A549 (cell line): ENCODE measurements around the gene FAM89A. TPM values are rescaled to one million over a fixed set of nuclear protein-coding genes. Genes with fewer than 3 reads are reported as not detected.

Experiments used
- ATAC-seq, 2 experiments: fragments of 200-7000 bp in 1 of 2; fragments of >200 bp in 1 of 2; cut with Nextera tagmentation in 1 of 2; cut with Tn5 transposase in 1 of 2; 3 replicates each; pipeline versions ENCODE4 v1.8.0 to v1.9.1; 2018 to 2020; ENCODE audit warnings: mild to moderate bottlenecking in 1 of 2, moderate library complexity in 1 of 2
- CTCF ChIA-PET: fragments of 300-600 bp; sonication (Branson Sonifier 250); formaldehyde crosslinking; extraction: SDS; loops from one replicate; lab custom pipeline; 2021; ENCODE audit warnings: antibody characterized with exemption, inconsistent platforms; lab: Yijun Ruan, JAX
- POLR2A ChIA-PET: fragments of 350-600 bp; formaldehyde crosslinking; extraction: SDS; loops from one replicate; lab custom pipeline; 2021; ENCODE audit warnings: antibody characterized with exemption, inconsistent platforms; lab: Yijun Ruan, JAX
- DNase-seq, 2 experiments: peaks; one replicate each; pipeline versions ENCODE4 v3.0.0 to v3.0.0-alpha.2; 2011 to 2016; ENCODE audit warnings: low read depth in 1 of 2, low spot score in 1 of 2
- FAIRE-seq: peaks from 2 replicates; lab custom pipeline; 2011; peaks lifted over from hg19 to GRCh38; lab: Jason Lieb, UNC
- H3K27ac ChIP-seq, 2 experiments: fragments of >200 bp; sonication (Bioruptor Twin); formaldehyde crosslinking; 3 replicates each; pipeline ENCODE4 v1.5.1; 2016 to 2017
- H3K4me1 ChIP-seq: fragments of >200 bp; sonication (Bioruptor Twin); formaldehyde crosslinking; 3 replicates; pipeline ENCODE4 v1.6.1; 2016
- H3K4me2 ChIP-seq: fragments of >200 bp; sonication (Bioruptor Twin); formaldehyde crosslinking; 3 replicates; pipeline ENCODE4 v1.6.1; 2016
- H3K4me3 ChIP-seq: fragments of >200 bp; sonication (Bioruptor Twin); formaldehyde crosslinking; 3 replicates; pipeline ENCODE4 v1.5.1; 2016
- H3K9me3 ChIP-seq: fragments of >200 bp; sonication (Bioruptor Twin); formaldehyde crosslinking; 3 replicates; pipeline ENCODE4 v1.6.1; 2016
- CBX8 ChIP-seq: fragments of 200-600 bp; sonication (generic); IDR thresholded peaks from 2 replicates; pipeline ENCODE4 v1.6.1; 2016
- CHD2 ChIP-seq: fragments of 150-350 bp; IDR thresholded peaks from 2 replicates; pipeline ENCODE4 v1.6.1; 2014; ENCODE audit warnings: low read length; ENCODE audit not compliant: partially characterized antibody
- EHF ChIP-seq: fragments of 250-450 bp; sonication (Bioruptor Pico); IDR thresholded peaks from 2 replicates; pipeline ENCODE4 v1.5.0; 2020; ENCODE audit warnings: mild to moderate bottlenecking
- EHMT2 ChIP-seq: fragments of 200-600 bp; sonication (generic); IDR thresholded peaks from 2 replicates; pipeline ENCODE4 v1.6.1; 2016; ENCODE audit warnings: antibody characterized with exemption, low read depth, mild to moderate bottlenecking, moderate library complexity
- ESRRA ChIP-seq: fragments of 150-350 bp; IDR thresholded peaks from 2 replicates; pipeline ENCODE4 v1.6.1; 2014; ENCODE audit warnings: mild to moderate bottlenecking, low read length, borderline replicate concordance
- GATA3 ChIP-seq: IDR thresholded peaks from 2 replicates; pipeline ENCODE4 v1.6.1; 2012; ENCODE audit warnings: borderline replicate concordance
- HEYL ChIP-seq: fragments of 250-450 bp; sonication (Bioruptor Pico); IDR thresholded peaks from 2 replicates; pipeline ENCODE4 v1.8.0; 2021; ENCODE audit warnings: mild to moderate bottlenecking, moderate library complexity
- HOXB5 ChIP-seq: fragments of 250-450 bp; sonication (Bioruptor Pico); IDR thresholded peaks from 2 replicates; pipeline ENCODE4 v1.5.0; 2020; ENCODE audit warnings: mild to moderate bottlenecking, moderate library complexity
- KDM1A ChIP-seq: fragments of 200-600 bp; sonication (generic); IDR thresholded peaks from 2 replicates; pipeline ENCODE4 v1.6.1; 2016; ENCODE audit warnings: low read depth, mild to moderate bottlenecking
- KDM5A ChIP-seq: fragments of 200-600 bp; sonication (generic); IDR thresholded peaks from 2 replicates; pipeline ENCODE4 v1.6.1; 2016; ENCODE audit warnings: antibody characterized with exemption, mild to moderate bottlenecking
- MAFK ChIP-seq: fragments of 450-650 bp; IDR thresholded peaks from 2 replicates; pipeline ENCODE4 v1.6.1; 2014; ENCODE audit not compliant: partially characterized antibody
- MAZ ChIP-seq: fragments of 150-350 bp; IDR thresholded peaks from 2 replicates; pipeline ENCODE4 v1.6.1; 2014; ENCODE audit warnings: antibody characterized with exemption, low read depth, low read length, borderline replicate concordance
- MYC ChIP-seq: IDR thresholded peaks from 2 replicates; pipeline ENCODE4 v1.6.1; 2012; ENCODE audit warnings: mild to moderate bottlenecking, inconsistent platforms, low read length, improper control_type of control experiment, borderline replicate concordance
- NFE2L2 ChIP-seq: fragments of 150-350 bp; conservative IDR thresholded peaks from 2 replicates; pipeline ENCODE4 v1.6.1; 2014; ENCODE audit warnings: low read length
- POLR2AphosphoS2 ChIP-seq: conservative IDR thresholded peaks from 2 replicates; pipeline ENCODE4 v1.6.1; 2012; ENCODE audit warnings: low read length, improper control_type of control experiment, inconsistent platforms
- RCOR1 ChIP-seq: fragments of 150-350 bp; IDR thresholded peaks from 2 replicates; pipeline ENCODE4 v1.6.1; 2014; ENCODE audit warnings: antibody characterized with exemption, low read length, low read depth
- RFX5 ChIP-seq: fragments of 450-650 bp; IDR thresholded peaks from 2 replicates; pipeline ENCODE4 v1.7.1; 2014; ENCODE audit warnings: antibody characterized with exemption, mild to moderate bottlenecking, moderate library complexity
- SREBF2 ChIP-seq: fragments of 450-650 bp; IDR thresholded peaks from 2 replicates; pipeline ENCODE4 v1.6.1; 2014; ENCODE audit warnings: mild to moderate bottlenecking, moderate library complexity
- TP53 ChIP-seq: fragments of 250-450 bp; sonication (Bioruptor Pico); IDR thresholded peaks from 2 replicates; pipeline ENCODE4 v1.5.0; 2021; ENCODE audit warnings: mild to moderate bottlenecking, moderate library complexity
- ZFP36 ChIP-seq: fragments of 450-650 bp; IDR thresholded peaks from 2 replicates; pipeline ENCODE4 v1.6.1; 2014; ENCODE audit warnings: borderline replicate concordance; ENCODE audit not compliant: partially characterized antibody
- ZSCAN20 ChIP-seq: fragments of 250-450 bp; sonication (Bioruptor Pico); IDR thresholded peaks from 2 replicates; pipeline ENCODE4 v1.8.0; 2022; ENCODE audit warnings: mild to moderate bottlenecking, moderate library complexity
- WGBS: methylation state at CpG from one replicate; pipeline ENCODE4 v1.1.6; 2017; ENCODE audit errors: missing lambda C conversion rate; 5-methylcytosine and 5-hydroxymethylcytosine counted together
- polyA plus RNA-seq, 4 experiments: library from polyadenylated mRNA; depleted of rRNA in 3 of 4; stranded (reverse); fragments of >200 nt; fragmentation: RNase III in 1 of 4; extraction: RNeasy Plus Mini Kit Qiagen cat#74134 plus additional on column Dnase treatment in 1 of 4; gene quantifications; 2 replicates in 3 of 4; 3 replicates in 1 of 4; pipeline ENCODE4 v1.2.3, GENCODE V29; 2011 to 2017
- TF ChIP-seq, protein P1 (sequence below): fragments of 450-650 bp; IDR thresholded peaks from 2 replicates; pipeline ENCODE4 v1.6.1; 2014; ENCODE audit warnings: antibody characterized with exemption
- TF ChIP-seq, protein P2 (sequence below): fragments of 200-600 bp; sonication (generic); IDR thresholded peaks from 2 replicates; pipeline ENCODE4 v1.6.1; 2016; ENCODE audit warnings: antibody characterized with exemption, mild to moderate bottlenecking, moderate library complexity
- TF ChIP-seq, protein P3 (sequence below): IDR thresholded peaks from 2 replicates; pipeline ENCODE4 v1.6.1; 2012
- TF ChIP-seq, protein P4 (sequence below): fragments of >200 bp; sonication (Bioruptor Twin); formaldehyde crosslinking; IDR thresholded peaks from 3 replicates; pipeline ENCODE4 v1.5.1; 2016
- TF ChIP-seq, protein P5 (sequence below): fragments of >200 bp; sonication (Bioruptor Twin); formaldehyde crosslinking; IDR thresholded peaks from 3 replicates; pipeline ENCODE4 v1.6.1; 2016

The FAM89A gene
- polyA plus RNA-seq, 2 of the 4 experiments (the other 2 are of a cell fraction) = 13.3 to 25.3 TPM

DNA sequence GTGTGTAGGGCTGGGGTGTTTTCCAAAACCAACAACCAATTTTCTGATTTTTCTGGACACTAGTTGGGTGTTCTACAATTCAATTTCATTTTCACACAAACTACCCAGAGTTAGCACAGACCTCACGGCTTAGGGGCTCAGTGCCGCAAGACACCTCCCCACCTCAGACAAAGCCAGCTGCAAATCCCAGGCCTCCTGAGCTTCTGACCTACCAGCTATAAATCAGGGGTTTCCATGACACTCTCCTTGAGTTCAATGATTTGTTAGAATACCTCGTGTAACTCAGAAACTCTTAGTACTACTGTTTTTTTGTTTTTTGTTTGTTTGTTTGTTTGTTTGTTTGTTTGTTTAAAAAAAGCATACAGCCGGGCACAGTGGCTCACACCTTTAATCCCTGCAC, 28.7 kb upstream of the FAM89A start:
- H3K27ac ChIP-seq = no peak overlapping the region
- CTCF ChIA-PET = interaction anchor here (0.7 to 1.7 kb wide), 3 partner anchors 10 to 143 kb away, joined by 3 to 4 read pairs (median 4); no protein-coding TSS in a partner anchor
- no peaks in the 10 kb centered on the region for H3K4me1 ChIP-seq
- no peak overlapping the region for H3K4me3 ChIP-seq
- ATAC-seq (no peak), DNase-seq (no peak), FAIRE-seq (no peak)
- 70% methylated on average over 4 of the region's 4 CpGs for WGBS
- H3K9me3 ChIP-seq = no peaks in the 10 kb centered on the region
- POLR2A ChIA-PET = no interaction called here
- TF ChIP-seq SREBF2 = no peak
- TF ChIP-seq EHF (CRISPR knock-in tag) = no peak
- no peak for TF ChIP-seq NFE2L2
- no peak for TF ChIP-seq HEYL
- no peak for TF ChIP-seq CBX8
- no peak for TF ChIP-seq ZSCAN20 (CRISPR knock-in tag)
- TF ChIP-seq TP53 (CRISPR knock-in tag) = no peak
- TF ChIP-seq ZFP36 = no peak
- no peak for TF ChIP-seq ESRRA
- TF ChIP-seq, protein P1, sequence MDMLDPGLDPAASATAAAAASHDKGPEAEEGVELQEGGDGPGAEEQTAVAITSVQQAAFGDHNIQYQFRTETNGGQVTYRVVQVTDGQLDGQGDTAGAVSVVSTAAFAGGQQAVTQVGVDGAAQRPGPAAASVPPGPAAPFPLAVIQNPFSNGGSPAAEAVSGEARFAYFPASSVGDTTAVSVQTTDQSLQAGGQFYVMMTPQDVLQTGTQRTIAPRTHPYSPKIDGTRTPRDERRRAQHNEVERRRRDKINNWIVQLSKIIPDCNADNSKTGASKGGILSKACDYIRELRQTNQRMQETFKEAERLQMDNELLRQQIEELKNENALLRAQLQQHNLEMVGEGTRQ = no peak
- no peak for TF ChIP-seq KDM5A
- no peak for TF ChIP-seq EHMT2
- TF ChIP-seq, protein P2, sequence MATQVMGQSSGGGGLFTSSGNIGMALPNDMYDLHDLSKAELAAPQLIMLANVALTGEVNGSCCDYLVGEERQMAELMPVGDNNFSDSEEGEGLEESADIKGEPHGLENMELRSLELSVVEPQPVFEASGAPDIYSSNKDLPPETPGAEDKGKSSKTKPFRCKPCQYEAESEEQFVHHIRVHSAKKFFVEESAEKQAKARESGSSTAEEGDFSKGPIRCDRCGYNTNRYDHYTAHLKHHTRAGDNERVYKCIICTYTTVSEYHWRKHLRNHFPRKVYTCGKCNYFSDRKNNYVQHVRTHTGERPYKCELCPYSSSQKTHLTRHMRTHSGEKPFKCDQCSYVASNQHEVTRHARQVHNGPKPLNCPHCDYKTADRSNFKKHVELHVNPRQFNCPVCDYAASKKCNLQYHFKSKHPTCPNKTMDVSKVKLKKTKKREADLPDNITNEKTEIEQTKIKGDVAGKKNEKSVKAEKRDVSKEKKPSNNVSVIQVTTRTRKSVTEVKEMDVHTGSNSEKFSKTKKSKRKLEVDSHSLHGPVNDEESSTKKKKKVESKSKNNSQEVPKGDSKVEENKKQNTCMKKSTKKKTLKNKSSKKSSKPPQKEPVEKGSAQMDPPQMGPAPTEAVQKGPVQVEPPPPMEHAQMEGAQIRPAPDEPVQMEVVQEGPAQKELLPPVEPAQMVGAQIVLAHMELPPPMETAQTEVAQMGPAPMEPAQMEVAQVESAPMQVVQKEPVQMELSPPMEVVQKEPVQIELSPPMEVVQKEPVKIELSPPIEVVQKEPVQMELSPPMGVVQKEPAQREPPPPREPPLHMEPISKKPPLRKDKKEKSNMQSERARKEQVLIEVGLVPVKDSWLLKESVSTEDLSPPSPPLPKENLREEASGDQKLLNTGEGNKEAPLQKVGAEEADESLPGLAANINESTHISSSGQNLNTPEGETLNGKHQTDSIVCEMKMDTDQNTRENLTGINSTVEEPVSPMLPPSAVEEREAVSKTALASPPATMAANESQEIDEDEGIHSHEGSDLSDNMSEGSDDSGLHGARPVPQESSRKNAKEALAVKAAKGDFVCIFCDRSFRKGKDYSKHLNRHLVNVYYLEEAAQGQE = no peak
- TF ChIP-seq, protein P3, sequence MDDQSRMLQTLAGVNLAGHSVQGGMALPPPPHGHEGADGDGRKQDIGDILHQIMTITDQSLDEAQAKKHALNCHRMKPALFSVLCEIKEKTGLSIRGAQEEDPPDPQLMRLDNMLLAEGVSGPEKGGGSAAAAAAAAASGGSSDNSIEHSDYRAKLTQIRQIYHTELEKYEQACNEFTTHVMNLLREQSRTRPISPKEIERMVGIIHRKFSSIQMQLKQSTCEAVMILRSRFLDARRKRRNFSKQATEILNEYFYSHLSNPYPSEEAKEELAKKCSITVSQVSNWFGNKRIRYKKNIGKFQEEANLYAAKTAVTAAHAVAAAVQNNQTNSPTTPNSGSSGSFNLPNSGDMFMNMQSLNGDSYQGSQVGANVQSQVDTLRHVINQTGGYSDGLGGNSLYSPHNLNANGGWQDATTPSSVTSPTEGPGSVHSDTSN = no peak
- no peak for TF ChIP-seq MAFK
- no peak for TF ChIP-seq MAZ
- TF ChIP-seq MYC = no peak
- TF ChIP-seq RCOR1 = no peak
- no peak overlapping the region for H3K4me2 ChIP-seq

DNA sequence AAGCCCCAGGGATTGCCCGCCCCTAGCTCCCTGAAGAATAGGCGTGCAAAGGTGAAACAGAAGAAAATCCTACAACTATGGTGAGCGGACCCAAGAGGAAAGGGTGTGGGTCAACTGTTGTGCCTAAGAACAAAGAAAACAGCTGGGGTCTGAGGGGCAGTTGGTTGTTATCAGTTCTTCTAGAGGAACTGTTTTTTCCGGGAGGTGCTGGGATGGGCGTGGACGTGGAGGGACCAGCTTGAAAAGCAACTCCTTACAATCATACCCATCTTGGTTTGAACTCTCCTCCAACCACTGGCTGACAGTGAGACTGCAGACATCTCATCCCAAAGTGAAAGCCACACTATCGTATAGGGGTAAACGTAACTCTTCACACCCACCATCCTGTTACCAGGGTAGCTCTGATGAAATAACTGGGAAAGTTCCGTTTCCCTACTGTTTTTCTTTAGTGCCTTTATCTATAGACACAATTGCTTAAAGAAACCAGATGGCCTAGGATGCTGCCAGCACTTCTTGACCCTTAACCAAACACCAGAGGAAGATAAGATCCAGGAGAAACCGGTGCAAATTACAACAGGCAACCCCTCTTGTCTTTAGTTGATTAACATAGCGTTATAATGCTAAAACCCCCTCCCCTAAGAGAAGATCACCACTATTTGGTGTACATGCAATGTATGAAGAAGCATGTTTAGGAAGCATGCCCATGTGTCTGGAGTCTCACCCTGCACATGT, 25.6 kb upstream of the FAM89A start:
- Histone ChIP-seq H3K27ac (no peak overlapping the region), H3K4me1 (no peaks in the 10 kb centered on the region; the same call in 2 of the 3 replicates), H3K4me3 (no peak overlapping the region), H3K4me2 (no peak overlapping the region), H3K9me3 (no peaks in the 10 kb centered on the region)
- ATAC-seq (no peak), FAIRE-seq (no peak), DNase-seq (no peak)
- WGBS = 86% methylated on average over 11 of the region's 11 CpGs
- ChIA-PET CTCF (interaction anchor here (0.7 to 1.3 kb wide), 4 partner anchors 10 to 146 kb away, joined by 3 to 4 read pairs (median 4); no protein-coding TSS in a partner anchor), POLR2A (no interaction called here)
- TF ChIP-seq TP53 (CRISPR knock-in tag) = no peak
- TF ChIP-seq RFX5 = no peak
- no peak for TF ChIP-seq CHD2
- no peak for TF ChIP-seq POLR2AphosphoS2
- no peak for TF ChIP-seq GATA3
- TF ChIP-seq KDM5A = no peak
- TF ChIP-seq, protein P4, sequence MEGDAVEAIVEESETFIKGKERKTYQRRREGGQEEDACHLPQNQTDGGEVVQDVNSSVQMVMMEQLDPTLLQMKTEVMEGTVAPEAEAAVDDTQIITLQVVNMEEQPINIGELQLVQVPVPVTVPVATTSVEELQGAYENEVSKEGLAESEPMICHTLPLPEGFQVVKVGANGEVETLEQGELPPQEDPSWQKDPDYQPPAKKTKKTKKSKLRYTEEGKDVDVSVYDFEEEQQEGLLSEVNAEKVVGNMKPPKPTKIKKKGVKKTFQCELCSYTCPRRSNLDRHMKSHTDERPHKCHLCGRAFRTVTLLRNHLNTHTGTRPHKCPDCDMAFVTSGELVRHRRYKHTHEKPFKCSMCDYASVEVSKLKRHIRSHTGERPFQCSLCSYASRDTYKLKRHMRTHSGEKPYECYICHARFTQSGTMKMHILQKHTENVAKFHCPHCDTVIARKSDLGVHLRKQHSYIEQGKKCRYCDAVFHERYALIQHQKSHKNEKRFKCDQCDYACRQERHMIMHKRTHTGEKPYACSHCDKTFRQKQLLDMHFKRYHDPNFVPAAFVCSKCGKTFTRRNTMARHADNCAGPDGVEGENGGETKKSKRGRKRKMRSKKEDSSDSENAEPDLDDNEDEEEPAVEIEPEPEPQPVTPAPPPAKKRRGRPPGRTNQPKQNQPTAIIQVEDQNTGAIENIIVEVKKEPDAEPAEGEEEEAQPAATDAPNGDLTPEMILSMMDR = no peak
- TF ChIP-seq HOXB5 (CRISPR knock-in tag) = no peak
- TF ChIP-seq ZFP36 = no peak
- no peak for TF ChIP-seq KDM1A
- TF ChIP-seq, protein P5, sequence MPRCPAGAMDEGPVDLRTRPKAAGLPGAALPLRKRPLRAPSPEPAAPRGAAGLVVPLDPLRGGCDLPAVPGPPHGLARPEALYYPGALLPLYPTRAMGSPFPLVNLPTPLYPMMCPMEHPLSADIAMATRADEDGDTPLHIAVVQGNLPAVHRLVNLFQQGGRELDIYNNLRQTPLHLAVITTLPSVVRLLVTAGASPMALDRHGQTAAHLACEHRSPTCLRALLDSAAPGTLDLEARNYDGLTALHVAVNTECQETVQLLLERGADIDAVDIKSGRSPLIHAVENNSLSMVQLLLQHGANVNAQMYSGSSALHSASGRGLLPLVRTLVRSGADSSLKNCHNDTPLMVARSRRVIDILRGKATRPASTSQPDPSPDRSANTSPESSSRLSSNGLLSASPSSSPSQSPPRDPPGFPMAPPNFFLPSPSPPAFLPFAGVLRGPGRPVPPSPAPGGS = no peak
- TF ChIP-seq, all 56 proteins: peak for 0
